HG03139 (cell line): Measurements from ENCODE around the gene GRK1.
"Not testable (repeated sequence)": the region's sequence is repeated elsewhere in the genome, so short reads cannot be mapped to it uniquely, and the experiment has no call there.

Experiments used
- ATAC-seq: cut with Tn5 transposase; IDR thresholded peaks from one replicate; pipeline ENCODE4 v1.9.1; 2021; ENCODE audit not compliant: unreplicated experiment

GRK1 gene

GRCh38 chr13:113666951-113667701 lies at the start of gene GRK1:
TSS of gene GRK1 (plus strand) at chr13:113667219. CDS start at chr13:113667387, 168 bp downstream.
- no peak for ATAC-seq

DNA sequence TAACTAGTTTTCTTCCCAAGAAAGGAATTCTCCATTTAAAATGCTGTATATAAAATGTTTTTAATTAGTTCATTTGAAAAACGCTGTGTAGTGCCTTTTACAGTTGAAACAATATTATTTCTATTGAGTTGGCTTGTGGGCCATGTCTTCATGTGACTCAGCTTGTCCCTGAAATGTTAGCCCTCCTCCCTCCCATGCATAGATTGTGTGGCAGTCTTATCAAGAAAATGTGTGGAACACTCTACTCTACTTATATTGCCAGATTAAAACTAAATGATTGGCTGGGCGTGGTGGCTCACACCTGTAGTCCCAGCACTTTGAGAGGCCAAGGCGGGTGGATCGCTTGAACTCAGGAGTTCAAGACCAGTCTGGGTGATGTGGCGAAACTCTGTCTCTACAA lies 49.1 kb upstream of the GRK1 start:
- ATAC-seq: no peak

- no peak for ATAC-seq
Observed at GRCh38 chr13:113618455-113618854, 48.6 kb upstream of the GRK1 start.

DNA sequence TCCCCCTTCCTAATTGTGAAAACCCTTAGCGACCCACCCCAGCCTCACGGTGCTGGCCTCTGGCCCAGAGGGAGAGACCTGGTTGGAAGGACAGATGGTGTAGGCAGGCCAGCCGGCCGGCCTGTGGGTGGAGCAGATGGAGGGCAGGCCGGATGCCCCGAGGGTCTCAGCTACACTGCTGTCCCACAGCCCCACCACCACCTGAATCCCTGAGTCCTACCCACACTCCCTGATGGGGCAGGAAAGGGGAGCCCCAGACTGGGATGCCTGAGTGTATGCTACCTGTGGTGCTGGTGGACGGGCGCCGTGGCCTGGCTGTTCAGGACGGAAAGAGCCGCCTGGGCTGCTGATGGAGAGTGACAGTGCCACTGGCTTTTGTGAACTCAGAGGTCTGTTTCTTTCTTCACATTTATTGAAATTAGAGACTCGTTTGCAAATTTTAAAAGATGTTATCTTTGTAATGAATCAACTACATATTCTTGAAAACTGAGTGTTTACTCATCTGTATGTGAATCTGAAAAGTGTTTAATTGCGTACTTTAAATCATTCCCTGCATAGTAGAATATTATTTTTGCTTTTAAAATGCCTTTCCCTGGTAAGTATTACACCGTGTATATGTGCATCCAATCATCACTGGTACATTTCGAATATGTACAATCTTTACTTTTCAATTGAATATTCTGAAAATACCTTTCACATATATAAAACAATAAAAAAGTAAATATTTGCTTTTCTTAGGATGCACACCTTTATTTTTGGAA lies 46.8 kb upstream of the GRK1 start:
- no peak for ATAC-seq

DNA sequence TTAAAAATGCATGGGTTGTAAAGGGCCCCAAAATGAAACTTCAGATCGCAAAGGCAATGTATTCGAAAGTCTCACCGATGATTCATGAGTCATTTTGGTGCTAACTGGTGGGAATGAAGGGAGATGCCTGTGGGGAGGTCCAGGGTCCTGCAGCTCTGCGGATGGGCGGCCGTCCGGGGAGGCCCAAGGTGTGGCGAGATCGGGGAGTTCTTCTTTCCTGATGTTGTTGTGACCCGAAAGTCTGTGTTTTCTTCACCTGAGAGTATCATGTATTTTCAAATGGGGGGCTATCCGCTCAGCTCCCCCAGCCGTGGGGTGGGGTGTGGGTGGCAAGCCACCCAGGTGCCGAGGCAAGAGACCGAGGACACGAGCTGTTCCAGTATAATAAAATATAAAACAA lies 46.0 kb upstream of the GRK1 start:
- no peak for ATAC-seq

DNA sequence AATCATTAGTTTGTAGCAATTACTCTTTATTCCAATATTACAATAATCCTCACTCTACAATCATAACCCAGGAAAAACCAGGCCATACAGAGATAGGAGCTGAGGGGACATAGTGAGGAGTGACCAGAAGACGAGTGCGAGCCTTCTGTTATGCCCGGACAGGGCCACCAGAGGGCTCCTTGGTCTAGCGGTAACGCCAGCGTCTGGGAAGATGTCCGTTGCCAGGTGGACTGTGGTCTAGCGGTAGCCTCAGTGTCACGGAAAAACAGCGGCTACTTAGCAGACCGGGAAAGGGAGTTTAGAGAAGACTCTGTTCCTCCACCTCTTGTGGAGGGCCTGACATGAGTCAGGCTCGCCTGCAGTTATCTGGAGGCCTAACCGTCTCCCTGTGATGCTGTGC lies 45.5 kb upstream of the GRK1 start:
- not testable (repeated sequence) for ATAC-seq

DNA sequence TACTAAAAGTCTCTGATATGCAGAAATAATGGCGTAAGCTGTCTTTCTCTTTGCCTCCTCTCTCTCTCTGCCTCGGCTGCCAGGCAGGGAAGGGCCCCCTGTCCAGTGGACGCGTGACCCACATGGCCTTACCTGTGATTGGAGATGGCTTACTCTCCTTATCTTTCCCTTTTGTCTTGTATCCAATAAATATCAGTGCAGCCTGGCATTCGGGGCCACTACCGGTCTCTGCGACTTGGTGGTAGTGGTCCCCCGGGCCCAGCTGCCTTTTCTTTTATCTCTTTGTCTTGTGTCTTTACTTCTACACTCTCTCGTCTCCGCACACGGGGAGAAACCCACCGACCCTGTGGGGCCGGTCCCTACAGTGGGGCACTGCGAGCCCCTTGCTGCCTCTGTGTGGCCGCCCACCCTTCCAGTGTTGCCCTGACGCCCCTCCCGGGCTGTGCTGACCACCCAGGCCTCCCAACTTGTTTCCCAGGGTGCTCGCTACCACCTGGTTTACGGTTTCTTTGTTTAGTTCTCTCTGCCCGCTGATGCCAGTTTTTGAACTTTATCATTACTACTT lies 45.0 kb upstream of the GRK1 start:
- not testable (repeated sequence) for ATAC-seq

DNA sequence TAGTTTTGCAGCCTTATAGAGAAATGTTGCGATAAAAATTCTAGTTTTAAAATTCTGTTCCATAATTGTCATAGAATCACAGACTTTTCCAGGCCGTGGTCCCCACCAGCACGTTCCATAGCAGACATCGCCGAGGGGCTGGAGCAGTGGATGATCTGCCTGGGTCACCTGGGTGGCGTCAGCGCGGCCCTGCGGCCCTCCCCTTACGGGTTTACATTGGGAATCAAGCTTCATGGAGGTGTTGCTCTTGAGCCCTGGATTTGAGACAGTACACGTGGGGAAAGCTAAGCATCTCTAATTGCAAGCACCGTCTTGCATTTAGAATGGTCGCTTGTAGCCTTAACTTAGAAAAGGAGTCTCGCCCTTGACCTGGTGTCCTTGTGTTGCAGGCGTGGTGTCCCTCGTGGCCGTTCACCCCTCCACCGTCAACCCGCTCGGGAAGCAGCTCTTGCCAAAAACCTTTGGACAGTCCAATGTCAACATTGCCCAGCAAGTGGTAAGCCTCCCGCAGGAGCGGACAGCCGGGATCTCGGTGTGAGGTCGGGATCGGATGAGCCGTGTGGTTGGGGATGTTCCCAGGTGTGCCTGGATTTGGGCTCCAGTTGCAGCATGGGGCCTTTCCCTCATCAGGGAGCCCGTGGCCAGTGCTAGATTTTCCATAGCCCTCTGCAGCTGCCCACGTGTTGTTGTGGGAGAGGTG lies 44.1 kb upstream of the GRK1 start:
- ATAC-seq: no peak

DNA sequence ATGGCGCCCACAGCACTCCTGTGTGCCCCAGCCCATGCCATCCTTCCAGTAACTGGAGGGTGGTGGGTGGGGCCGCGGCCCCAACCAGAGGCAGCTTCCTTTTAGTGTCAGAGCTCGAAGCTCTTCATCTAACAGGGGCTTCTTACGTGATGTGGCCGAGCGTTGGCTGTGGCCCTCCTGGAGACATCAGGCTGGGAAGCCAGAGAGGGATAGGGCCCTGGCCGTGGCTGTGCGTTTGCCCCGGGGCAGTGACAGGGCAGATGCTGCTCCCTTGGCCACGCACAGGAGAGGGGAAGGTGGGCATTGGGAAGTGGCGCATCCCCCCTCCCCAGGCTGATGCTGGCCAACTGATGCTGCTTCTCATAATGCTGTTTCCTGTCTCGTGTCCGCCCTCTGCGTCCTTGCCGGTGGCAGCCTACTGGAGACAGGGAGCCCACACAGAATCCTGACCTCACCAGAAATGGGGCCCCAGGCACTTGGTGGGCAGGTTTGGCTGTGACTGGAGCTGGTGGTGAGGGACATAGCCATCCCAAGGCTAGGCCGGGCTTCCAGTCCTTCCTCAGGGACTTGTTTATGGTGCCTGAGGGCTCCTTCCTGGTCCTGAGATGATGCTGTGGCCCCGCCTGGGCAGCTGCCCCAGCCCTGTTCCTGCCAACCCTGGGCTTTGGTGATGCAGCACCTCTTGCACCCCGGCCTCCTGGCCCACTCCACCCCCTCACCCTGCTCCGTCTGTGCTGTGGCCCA lies 43.4 kb upstream of the GRK1 start:
- ATAC-seq: no peak

DNA sequence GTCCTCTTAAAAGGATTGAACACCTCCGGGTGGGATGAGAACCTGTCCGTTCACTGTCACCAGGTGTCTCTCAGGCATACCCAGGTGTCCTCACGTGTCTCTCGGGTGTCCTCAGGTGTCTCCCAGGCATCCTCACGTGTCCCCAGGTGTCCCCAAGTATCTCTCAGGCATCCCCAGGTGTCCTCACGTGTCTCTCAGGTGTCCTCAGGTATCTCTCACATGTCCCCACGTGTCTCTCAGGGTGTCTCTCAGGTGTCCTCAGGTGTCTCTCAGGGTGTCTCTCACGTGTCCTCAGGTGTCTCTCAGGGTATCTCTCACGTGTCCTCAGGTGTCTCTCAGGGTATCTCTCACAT lies 42.8 kb upstream of the GRK1 start:
- ATAC-seq: no peak

DNA sequence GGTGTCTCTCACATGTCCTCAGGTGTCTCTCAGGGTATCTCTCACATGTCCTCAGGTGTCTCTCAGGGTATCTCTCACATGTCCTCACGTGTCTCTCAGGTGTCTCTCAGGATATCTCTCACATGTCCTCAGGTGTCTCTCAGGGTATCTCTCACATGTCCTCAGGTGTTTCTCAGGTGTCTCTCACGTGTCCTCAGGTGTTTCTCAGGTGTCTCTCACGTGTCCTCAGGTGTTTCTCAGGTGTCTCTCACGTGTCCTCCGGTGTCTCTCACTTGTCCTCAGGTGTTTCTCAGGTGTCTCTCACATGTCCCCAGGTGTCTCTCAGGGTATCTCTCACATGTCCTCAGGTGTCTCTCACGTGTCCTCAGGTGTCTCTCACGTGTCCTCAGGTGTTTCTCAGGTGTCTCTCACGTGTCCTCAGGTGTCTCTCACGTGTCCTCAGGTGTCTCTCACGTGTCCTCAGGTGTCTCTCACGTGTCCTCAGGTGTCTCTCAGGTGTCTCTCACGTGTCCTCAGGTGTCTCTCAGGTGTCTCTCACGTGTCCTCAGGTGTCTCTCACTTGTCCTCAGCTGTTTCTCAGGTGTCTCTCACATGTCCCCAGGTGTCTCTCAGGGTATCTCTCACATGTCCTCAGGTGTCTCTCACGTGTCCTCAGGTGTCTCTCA lies 42.2 kb upstream of the GRK1 start:
- ATAC-seq: not testable (repeated sequence)

DNA sequence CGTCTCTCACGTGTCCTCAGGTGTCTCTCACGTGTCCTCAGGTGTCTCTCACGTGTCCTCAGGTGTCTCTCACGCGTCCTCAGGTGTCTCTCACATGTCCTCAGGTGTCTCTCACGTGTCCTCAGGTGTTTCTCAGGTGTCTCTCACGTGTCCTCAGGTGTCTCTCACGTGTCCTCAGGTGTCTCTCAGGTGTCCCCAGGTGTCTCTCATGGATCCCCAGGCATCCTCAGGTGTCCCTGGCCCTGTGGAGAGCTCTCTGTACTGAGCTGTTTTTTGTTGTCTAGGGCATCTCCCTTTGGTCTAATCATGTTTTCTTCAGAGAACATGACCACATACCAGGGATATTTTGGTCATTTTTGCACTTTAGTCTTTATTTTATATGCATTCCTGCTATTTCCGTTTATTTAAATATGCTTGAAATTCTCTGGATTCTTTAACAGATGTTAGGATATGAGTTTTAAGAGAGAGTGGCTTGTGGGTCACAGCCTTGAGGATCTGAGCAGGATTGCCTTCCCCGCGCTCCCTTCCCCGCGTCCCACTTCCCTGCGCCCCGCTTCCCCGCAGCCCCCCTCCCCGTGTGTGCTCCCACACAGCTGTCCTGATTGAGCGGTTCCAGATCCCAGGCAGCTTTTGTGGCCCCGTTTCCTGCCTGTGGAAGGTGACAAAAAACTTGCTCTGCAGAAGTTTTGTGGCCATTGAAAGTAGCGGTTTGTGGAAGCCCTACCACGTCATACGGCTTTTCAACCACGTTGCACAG lies 40.9 kb upstream of the GRK1 start:
- ATAC-seq: no peak

GRCh38 chr13:113627136-113627535 lies 39.9 kb upstream of the GRK1 start:
- no peak for ATAC-seq

DNA sequence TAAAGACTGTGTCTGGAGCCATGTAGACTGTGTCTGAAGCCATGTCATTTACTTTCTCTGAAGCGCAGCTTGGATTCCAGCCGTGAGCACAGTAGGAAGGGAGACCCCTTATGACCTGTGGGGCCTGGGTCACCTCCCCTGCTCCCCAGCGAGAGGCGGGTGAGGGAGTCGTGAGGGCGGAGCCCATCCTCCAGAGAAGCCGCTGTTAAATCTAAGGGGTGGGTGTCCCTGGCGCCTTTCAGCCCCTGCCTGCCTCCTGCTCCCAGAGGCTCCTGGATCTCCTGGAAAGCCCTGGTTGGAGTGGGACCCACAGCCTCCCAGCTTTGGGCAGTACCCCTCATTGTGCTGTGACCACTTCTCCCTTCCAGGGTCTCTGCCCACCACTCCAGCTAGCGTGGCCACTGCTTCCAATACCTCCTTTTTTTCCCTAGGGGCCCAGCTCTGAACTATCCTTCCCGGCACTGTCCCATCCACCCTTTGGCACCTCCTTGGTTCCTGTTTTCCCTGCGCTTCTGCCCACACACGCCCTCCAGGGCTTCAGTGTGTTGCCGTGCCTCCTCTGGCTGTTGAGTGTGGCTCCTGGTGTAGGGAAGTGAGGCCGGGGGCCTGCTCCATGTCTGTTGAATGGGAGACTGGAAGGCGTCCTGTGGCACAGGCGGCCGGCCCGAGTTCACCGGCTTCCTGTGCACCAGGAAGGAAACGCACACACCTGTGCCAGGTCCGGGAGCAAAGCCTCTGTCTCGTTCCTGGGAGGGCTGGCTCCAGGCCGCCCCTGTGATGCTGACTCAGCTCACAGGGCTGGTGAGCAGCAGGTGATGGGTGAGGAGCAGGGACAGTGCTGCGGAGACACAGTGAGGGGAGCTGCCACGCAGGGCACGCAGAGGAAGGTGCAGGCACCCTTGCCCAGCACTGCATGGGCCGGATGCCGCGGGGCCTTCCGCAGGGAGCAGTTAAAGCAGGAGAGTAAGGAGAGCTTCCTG lies 38.4 kb upstream of the GRK1 start:
- ATAC-seq: no peak

- no peak for ATAC-seq
Observed at GRCh38 chr13:113629866-113630265, 37.2 kb upstream of the GRK1 start.

DNA sequence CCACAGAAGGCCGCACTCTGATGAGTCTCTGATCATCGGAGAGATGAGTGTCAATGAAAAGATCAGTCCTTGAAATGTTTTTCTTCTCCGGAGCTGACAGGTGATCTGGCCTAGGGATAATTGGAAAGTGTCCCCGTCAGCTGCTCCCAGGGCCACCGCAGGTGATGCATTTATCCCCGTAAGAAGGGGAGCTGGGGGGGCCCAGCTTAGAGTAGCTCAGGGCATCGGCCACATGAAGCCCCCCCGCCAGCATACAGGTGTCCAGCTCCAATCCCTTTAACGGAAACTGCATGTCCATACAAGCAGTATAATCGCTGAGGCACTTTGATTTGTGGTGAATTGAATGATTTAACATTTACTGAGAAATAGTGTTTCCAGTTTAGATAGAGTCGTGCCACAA lies 36.7 kb upstream of the GRK1 start:
- no peak for ATAC-seq

DNA sequence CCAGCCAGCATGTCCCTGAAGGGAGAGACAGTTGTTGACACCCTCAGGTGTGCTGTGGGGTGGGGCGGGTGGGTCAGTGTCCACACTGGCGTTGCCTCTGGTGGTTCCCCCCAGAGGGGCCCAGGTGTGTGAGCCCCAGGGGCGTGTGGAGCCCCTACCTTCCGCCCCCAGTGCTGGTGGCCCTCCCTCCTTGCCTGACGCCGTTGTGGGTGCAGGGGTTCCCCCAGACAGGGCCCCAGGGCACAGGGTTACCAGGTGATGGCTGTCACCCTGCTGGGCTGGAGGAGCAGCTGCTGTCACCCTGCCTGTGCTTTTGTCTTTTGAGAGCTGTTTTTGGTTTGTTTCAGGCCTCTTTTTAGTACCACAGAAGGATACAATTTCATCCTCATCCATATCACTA lies 36.2 kb upstream of the GRK1 start:
- ATAC-seq: no peak

DNA sequence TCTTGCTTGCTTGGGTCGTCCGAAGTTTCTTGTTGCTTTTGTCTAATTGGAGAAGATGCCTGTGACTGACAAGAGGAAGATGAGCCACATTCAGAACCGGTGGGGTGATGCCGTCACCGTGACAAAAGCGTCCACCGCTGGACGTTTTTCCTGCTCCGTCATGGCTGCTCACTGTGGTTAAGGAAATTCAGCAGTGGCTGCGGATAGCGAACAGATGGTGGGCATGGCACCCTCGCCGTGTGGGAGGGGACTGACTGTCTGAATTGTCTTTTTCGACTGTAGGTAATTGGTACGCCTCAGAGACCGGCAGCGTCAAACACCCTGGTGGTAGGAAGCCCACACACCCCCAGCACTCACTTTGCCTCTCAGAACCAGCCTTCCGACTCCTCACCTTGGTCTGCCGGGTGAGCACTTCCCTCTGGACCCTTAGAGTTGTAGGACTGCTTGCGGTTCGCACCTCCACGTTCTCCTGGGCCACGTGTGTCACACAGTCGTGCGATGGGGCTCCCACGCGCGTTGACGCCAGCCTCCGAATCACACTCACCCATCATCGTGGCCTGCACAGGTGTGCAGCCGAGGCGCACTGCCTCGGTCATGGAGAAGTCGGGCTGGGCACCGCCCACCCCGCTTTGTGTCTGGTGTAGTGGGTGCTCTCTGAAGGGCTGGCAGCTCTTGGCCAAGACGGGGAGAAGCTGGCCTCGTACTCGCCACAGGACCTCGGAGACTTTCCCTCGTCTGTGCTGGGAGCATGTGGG lies 35.5 kb upstream of the GRK1 start:
- ATAC-seq: no peak
